Measurements from ENCODE around the gene PYGB.

PYGB gene

GRCh38 chr20:25216199-25216945, 31.5 kb upstream of the PYGB start:
- DNase-seq, result no peak

GRCh38 chr20:25217161-25218108, 30.4 kb upstream of the PYGB start:
- no peak for DNase-seq

GRCh38 chr20:25218109-25218486, 29.8 kb upstream of the PYGB start:
- DNase-seq, result no peak

- DNase-seq, result no peak
Measured at GRCh38 chr20:25218492-25218891, 29.4 kb upstream of the PYGB start.

GRCh38 chr20:25219365-25219764, 28.5 kb upstream of the PYGB start:
- no peak for DNase-seq

GRCh38 chr20:25220021-25220730, 27.7 kb upstream of the PYGB start:
- DNase-seq, result no peak

GRCh38 chr20:25220810-25221591, 26.9 kb upstream of the PYGB start:
- DNase-seq, result no peak

GRCh38 chr20:25221592-25222460, 26.1 kb upstream of the PYGB start:
- DNase-seq, result no peak

- DNase-seq, result no peak
Measured at GRCh38 chr20:25222461-25223178, 25.3 kb upstream of the PYGB start.

GRCh38 chr20:25223179-25223661, 24.7 kb upstream of the PYGB start:
- peak; percentile 23 for DNase-seq

GRCh38 chr20:25223765-25224720, 23.8 kb upstream of the PYGB start:
- no peak for DNase-seq

GRCh38 chr20:25224941-25225340, 22.9 kb upstream of the PYGB start:
- no peak for DNase-seq

GRCh38 chr20:25225642-25226432, 22.0 kb upstream of the PYGB start:
- DNase-seq, result no peak

GRCh38 chr20:25226433-25227316, 21.2 kb upstream of the PYGB start:
- peak; percentile 48 for DNase-seq

GRCh38 chr20:25227317-25227831, 20.5 kb upstream of the PYGB start:
- no peak for DNase-seq

- no peak for DNase-seq
Measured at GRCh38 chr20:25229486-25230165, 18.3 kb upstream of the PYGB start.
